Fibroblast of lung (primary cell): ENCODE data around the gene STK10. TPM values are rescaled to one million over a fixed set of nuclear protein-coding genes. Genes with fewer than 3 reads are reported as not detected.

Experiments used
- DNase-seq, 2 donors: peaks; one replicate each; pipeline versions ENCODE4 v3.0.0 to v3.0.0-alpha.2; 2010; ENCODE audit warnings: low read depth in 2 of 2
- H2AFZ ChIP-seq: 2 replicates; pipeline ENCODE4 v1.5.1; 2012; ENCODE audit warnings: low read length, control low read depth, inconsistent platforms
- H3K27ac ChIP-seq: 2 replicates; pipeline ENCODE4 v1.5.1; 2011; ENCODE audit warnings: low read length, control low read depth; ENCODE audit not compliant: insufficient read depth
- H3K27me3 ChIP-seq: 2 replicates; pipeline ENCODE4 v1.5.1; 2011; ENCODE audit warnings: mild to moderate bottlenecking, low read length; ENCODE audit not compliant: control insufficient read depth, insufficient read depth
- H3K36me3 ChIP-seq: 2 replicates; pipeline ENCODE4 v1.5.1; 2011; ENCODE audit warnings: low read length; ENCODE audit not compliant: control insufficient read depth, insufficient read depth
- H3K4me1 ChIP-seq: 2 replicates; pipeline ENCODE4 v1.5.1; 2011; ENCODE audit warnings: low read length; ENCODE audit not compliant: control insufficient read depth, insufficient read depth; ENCODE audit errors: extremely low read depth
- H3K4me2 ChIP-seq: 2 replicates; pipeline ENCODE4 v1.5.1; 2011; ENCODE audit warnings: low read length, control low read depth; ENCODE audit not compliant: insufficient read depth; ENCODE audit errors: extremely low read depth
- H3K4me3 ChIP-seq, 4 experiments: fragments of 200-600 bp in 1 of 4; sonication (generic) in 1 of 4; replicated peaks in 1 of 4; 2 replicates each; pipeline ENCODE4 v1.5.1; 2011 to 2016; ENCODE audit warnings: low read length in 4 of 4, low read depth in 3 of 4, mild to moderate bottlenecking in 3 of 4, control low read depth in 2 of 4, inconsistent platforms in 1 of 4, mixed read lengths in 1 of 4; ENCODE audit not compliant: insufficient read depth in 1 of 4; ENCODE audit errors: control extremely low read depth in 1 of 4
- H3K79me2 ChIP-seq: 2 replicates; pipeline ENCODE4 v1.5.1; 2012; ENCODE audit warnings: mild to moderate bottlenecking, low read length, inconsistent platforms; ENCODE audit not compliant: control insufficient read depth, insufficient read depth
- H3K9ac ChIP-seq: 2 replicates; pipeline ENCODE4 v1.5.1; 2011; ENCODE audit warnings: mild to moderate bottlenecking, low read length, control low read depth; ENCODE audit not compliant: insufficient read depth
- H3K9me3 ChIP-seq: 2 replicates; pipeline ENCODE4 v1.5.1; 2012; ENCODE audit warnings: low read depth, low read length; ENCODE audit not compliant: control insufficient read depth, insufficient read depth
- H4K20me1 ChIP-seq: 2 replicates; pipeline ENCODE4 v1.5.1; 2011; ENCODE audit warnings: low read length; ENCODE audit not compliant: control insufficient read depth, insufficient read depth; ENCODE audit errors: extremely low read depth
- CTCF ChIP-seq, 2 donors: IDR thresholded peaks in 1 of 2; conservative IDR thresholded peaks in 1 of 2; 1 replicate in 1 of 2; 2 replicates in 1 of 2; pipeline ENCODE4 v1.5.1; 2011 to 2012; ENCODE audit warnings: low read length in 2 of 2, control low read depth in 1 of 2, inconsistent platforms in 1 of 2, low read depth in 1 of 2, mild to moderate bottlenecking in 1 of 2
- EZH2 ChIP-seq: IDR thresholded peaks from 2 replicates; pipeline ENCODE4 v1.5.1; 2012; ENCODE audit warnings: low read length, control low read depth, mild to moderate bottlenecking; ENCODE audit errors: missing control alignments
- polyA plus RNA-seq, 2 donors: library from polyadenylated mRNA; depleted of rRNA in 1 of 2; stranded (reverse) in 1 of 2; unstranded in 1 of 2; fragments of >200 nt; gene quantifications; 2 replicates each; pipeline ENCODE4 v1.2.1, GENCODE V29; 2011 to 2012; ENCODE audit warnings: missing spikeins in 1 of 2
- total RNA-seq: library from RNA; depleted of rRNA; stranded (reverse); fragments of >200 nt; gene quantifications from 2 replicates; pipeline ENCODE4 v1.2.1, GENCODE V29; 2014

Gene STK10
- total and polyA plus RNA-seq, 2 donors (not counting 1 experiment from before 2014, with no cell fraction given) = 8.9 to 16.0 TPM

- Histone ChIP-seq H2AFZ (no peak overlapping the region), H3K27ac (no peak overlapping the region), H3K79me2 (peaks cover 28% of the 10 kb centered on the region), H3K9me3 (no peaks in the 10 kb centered on the region), H3K27me3 (no peaks in the 10 kb centered on the region), H3K4me3 (peak overlapping the region; percentile 2 to 86 (median 72)), H3K4me1 (peaks cover 6% of the 10 kb centered on the region), H3K9ac (peak overlapping the region; percentile 67), H3K4me2 (peak overlapping the region; percentile 88), H3K36me3 (peaks cover 2% of the 10 kb centered on the region), H4K20me1 (no peaks in the 10 kb centered on the region)
- TF ChIP-seq CTCF (conservative IDR thresholded peaks at IDR 0.05 in 1 of 2, IDR thresholded peaks at IDR 0.05 in 1 of 2; ENCODE audit: low read depth in 1 of 2, low read length in 2 of 2) (no peak), EZH2 (no peak)
- peak in 1 of 2 donors; percentile 82 for DNase-seq
Observed at GRCh38 chr5:172188893-172189692, 1.1 kb upstream of the STK10 start.

GRCh38 chr5:172187118-172188032 lies 649 bp downstream of the STK10 start:
- Histone ChIP-seq H3K4me1 (peaks cover 6% of the 10 kb centered on the region), H3K9me3 (no peaks in the 10 kb centered on the region), H3K4me2 (peak overlapping the region; percentile 79), H3K9ac (peak overlapping the region; percentile 67), H3K4me3 (peak overlapping the region; percentile 60 to 86 (median 78)), H4K20me1 (no peaks in the 10 kb centered on the region), H3K27me3 (no peaks in the 10 kb centered on the region), H3K36me3 (peaks cover 2% of the 10 kb centered on the region), H2AFZ (peak overlapping the region; percentile 50), H3K27ac (peak overlapping the region; percentile 81), H3K79me2 (peaks cover 31% of the 10 kb centered on the region)
- DNase-seq = peak; percentile 75 to 79
- TF ChIP-seq CTCF (conservative IDR thresholded peaks at IDR 0.05 in 1 of 2, IDR thresholded peaks at IDR 0.05 in 1 of 2; ENCODE audit: low read depth in 1 of 2, low read length in 2 of 2) (no peak), EZH2 (no peak)

GRCh38 chr5:172186114-172186695 lies 1.8 kb downstream of the STK10 start:
- peak overlapping the region; percentile 60 to 86 (median 78) for H3K4me3 ChIP-seq
- no peak for DNase-seq
- no peak overlapping the region for H2AFZ ChIP-seq
- peaks cover 2% of the 10 kb centered on the region for H3K36me3 ChIP-seq
- peak overlapping the region; percentile 79 for H3K4me2 ChIP-seq
- H3K27me3 ChIP-seq = no peaks in the 10 kb centered on the region
- H3K9me3 ChIP-seq = no peaks in the 10 kb centered on the region
- no peak for TF ChIP-seq CTCF (conservative IDR thresholded peaks at IDR 0.05 in 1 of 2, IDR thresholded peaks at IDR 0.05 in 1 of 2; ENCODE audit: low read depth in 1 of 2, low read length in 2 of 2)
- no peak for TF ChIP-seq EZH2
- H3K4me1 ChIP-seq = peaks cover 6% of the 10 kb centered on the region
- H3K9ac ChIP-seq = no peak overlapping the region
- peak overlapping the region; percentile 81 for H3K27ac ChIP-seq
- peaks cover 31% of the 10 kb centered on the region for H3K79me2 ChIP-seq
- no peaks in the 10 kb centered on the region for H4K20me1 ChIP-seq
